Thyroid gland (tissue), 4 donors: ENCODE results near the gene TCOF1.
"Not testable (repeated sequence)": the region's sequence is repeated elsewhere in the genome, so short reads cannot be mapped to it uniquely, and the experiment has no call there.

Experiments
- CTCF ChIP-seq, 6 experiments: fragments of 200-600 bp in 3 of 6; fragments of 450-650 bp in 3 of 6; sonication (generic) in 3 of 6; IDR thresholded peaks; one replicate each; pipeline ENCODE4 v1.5.1; 2016 to 2019; ENCODE audit warnings: antibody characterized with exemption in 6 of 6, mild to moderate bottlenecking in 2 of 6, inconsistent platforms in 1 of 6, moderate library complexity in 1 of 6
- POLR2A ChIP-seq, 2 donors: fragments of 450-650 bp; IDR thresholded peaks; one replicate each; pipeline ENCODE4 v1.6.1; 2017; ENCODE audit warnings: antibody characterized with exemption in 2 of 2, mild to moderate bottlenecking in 2 of 2, moderate library complexity in 1 of 2

- not testable (repeated sequence) for TF ChIP-seq CTCF, POLR2A (IDR thresholded peaks at IDR 0.05)
Observed at GRCh38 chr5:150413902-150414790, 56.6 kb downstream of the TCOF1 start.
